GM21381 (cell line): ENCODE results near the gene POU4F1.
A peak's percentile ranks its signal among the peaks of the same experiment; 100 is the strongest.

ENCODE experiments used
- ATAC-seq: cut with Tn5 transposase; IDR thresholded peaks from one replicate; pipeline ENCODE4 v1.9.1; 2021; ENCODE audit warnings: mild to moderate bottlenecking, moderate library complexity; ENCODE audit not compliant: unreplicated experiment

Gene POU4F1

GRCh38 chr13:78607409-78608251 is 4.3 kb upstream of the POU4F1 start:
- ATAC-seq: no peak

- ATAC-seq: no peak
These were observed 3.4 kb upstream of the POU4F1 start for GRCh38 chr13:78606471-78607408.

GRCh38 chr13:78604782-78605611 is 1.6 kb upstream of the POU4F1 start:
- no peak for ATAC-seq

DNA sequence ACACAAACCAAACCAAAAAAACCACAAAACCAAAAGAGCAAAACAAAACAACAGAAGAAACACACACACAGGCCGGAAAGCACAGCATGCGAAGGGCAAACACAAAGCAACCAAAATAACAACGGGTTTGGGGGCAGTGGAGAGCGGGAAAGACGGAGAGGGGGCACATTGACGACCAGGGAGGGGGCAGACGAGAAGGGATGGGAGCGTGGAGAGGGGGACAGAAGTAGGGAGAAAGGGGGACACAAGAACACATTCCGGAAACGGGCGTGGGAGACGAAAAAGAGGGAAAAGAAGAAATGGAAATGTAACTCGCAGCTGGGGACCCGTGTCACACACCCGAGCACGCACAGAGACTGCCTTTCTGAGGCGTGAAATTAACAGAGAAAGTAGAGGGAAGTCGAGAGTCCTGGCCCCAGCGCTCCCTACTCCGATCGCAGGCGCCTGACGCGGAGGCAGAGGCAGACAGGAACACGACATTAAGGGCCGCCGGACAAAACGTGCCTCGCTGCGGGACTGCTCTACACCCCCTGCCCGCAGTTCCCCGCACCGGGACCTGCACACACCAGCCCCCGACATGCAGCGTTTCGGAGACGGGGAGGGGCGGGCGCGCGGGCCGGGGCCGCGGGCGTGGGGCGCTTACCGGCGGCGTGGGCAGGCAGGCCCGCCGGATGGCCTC is 652 bp downstream of the POU4F1 start:
- peak; percentile 17 for ATAC-seq

DNA sequence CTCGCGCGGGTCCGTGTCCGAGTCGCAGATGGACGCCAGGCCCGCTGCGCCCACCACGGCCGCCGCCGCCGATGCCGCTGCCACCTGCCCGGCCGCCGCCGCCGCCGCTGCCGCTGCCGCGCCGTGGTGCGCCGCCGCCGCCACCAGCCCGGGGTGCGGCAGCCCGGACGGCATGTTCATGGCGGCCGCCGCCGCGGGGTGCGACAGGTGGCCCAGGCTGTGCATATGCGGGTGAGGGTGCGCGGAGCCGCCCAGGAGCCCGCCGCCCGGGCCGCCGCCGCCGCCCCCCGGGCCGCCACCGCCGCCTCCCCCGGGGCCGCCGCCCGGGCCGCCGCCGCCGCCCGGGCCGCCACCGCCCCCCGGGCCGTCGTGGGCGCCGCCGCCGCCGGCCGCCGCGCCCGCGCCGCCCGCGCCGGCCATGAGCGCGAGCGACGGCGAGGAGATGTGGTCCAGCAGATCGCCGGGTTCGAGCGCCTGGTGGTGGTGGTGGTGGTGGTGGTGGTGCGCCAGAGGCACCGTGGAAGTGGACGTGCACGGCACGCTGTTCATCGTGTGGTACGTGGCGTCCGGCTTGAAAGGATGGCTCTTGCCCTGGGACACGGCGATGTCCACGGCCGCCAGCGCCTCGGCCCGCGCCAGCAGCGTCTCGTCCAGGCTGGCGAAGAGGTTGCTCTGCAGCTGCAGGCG is 1.3 kb downstream of the POU4F1 start:
- no peak for ATAC-seq

DNA sequence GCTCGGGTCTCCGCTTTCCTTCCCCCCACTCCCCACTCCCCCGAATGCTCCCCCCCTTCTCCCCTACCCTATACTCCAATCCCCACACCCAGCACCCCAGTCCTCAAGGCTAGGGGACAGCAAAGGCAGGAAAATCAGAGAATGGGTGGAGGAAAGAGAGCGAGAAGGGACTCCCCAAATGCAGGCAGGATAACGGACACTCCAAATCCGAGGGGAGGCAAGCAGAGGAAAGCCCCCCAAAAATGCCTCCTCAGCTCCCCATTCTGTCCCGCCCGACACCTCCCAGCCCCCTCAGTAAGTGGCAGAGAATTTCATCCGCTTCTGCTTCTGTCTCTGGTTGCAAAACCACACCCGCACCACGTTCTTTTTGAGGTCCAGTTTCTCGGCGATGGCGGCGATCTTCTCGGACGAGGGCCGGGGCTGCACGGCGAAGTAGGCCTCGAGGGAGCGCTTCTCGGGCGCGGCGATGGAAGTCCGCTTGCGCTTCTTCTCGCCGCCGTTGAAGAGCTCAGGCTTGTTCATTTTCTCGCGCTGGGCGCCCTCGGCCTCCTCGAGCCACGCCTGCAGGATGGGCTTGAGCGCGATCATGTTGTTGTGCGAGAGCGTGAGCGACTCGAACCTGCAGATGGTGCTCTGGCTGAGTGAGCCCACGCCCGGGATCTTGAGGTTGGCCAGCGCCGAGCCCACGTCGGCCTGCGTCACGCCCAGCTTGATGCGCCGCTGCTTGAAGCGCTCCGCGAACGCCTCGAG is 2.1 kb downstream of the POU4F1 start:
- no peak for ATAC-seq

DNA sequence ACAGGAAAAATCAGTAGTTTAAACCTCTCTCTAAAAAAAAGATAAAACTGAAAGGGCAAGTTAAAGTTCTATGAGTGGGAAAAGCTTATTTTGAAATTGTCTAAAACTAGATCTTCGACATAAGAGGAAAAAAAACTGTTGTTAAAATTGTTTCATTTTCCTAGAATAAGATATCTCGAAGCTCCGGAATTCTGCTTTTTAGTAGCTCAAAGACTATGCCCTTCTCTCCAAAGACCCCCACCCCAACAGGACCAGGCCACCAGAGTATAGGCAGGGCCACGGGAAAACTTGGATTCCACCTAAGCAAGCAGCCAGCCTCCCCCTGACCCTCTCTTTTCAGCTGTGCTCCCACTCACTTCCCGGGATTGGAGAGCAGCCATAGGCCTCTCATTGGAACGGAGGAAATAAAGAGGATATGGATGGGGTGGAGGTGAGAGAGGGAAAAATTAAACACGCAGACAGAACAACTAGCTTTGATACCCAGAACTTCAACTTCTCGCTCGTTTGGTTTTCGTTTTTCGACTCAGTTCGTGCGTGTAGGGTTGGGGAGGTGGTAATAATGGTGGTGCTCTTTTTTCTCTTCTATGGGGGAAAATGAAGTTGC is 3.0 kb downstream of the POU4F1 start:
- ATAC-seq: no peak

DNA sequence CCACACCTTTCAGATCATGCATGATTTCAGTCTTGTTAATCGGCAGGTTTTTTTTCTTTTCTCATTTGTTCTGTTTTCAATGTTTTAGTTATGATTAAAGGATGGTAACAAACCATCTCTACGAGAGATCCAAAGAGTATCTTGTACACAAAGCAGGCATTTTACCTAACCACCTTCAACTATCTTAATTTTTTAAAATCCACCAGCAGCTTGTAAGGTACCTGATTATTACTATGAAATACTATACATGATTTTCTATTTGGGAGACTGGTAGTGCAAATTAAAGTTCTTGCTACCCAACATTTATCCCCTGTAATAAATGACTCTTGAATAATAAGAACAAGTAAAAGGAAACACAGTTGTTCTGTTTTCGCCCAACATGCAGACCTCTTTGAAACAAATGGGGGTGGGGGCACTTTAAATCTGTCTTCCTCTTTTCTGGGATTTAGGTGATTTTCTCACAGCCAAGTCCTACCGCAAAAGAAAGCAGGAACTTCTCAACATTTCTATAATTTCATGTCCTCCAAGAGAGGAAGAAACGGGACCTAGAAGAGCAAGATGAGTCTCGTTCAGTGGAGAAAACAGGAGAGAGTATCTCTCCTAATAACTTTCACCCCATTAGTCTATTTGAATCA is 3.6 kb downstream of the POU4F1 start:
- no peak for ATAC-seq

DNA sequence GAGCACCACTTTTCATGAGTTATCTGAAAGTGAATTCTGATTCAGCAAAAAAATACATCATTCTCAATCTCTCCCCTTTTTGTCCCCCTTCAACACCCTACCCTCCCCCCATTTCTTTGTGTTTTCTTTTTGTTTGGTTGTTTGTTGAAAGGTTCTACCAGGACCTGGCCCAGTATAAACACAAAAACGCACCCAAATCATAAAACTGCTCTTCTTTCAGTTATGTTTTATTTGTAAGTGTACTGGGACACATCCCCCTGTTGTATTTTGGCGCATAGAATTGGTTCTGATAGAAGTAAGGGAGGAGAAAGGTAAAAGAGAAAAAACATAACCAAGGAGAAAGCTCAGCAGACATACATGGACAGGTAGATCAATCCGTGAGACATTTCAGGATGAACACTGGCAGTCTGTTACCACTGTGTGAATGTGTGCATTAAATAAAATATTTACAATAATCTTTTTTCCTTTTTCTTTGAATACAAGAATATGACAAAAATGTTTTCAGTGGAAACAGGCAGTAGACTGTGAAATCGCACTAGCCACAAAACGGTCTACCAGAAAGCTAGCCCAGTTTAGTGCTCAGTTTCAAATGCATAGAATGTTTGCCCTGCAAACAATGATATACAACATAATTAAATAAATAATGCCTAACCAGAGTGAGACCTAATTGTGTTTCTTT is 4.2 kb downstream of the POU4F1 start:
- ATAC-seq: no peak

- no peak for ATAC-seq
These were observed 5.1 kb downstream of the POU4F1 start for GRCh38 chr13:78598116-78598781.

DNA sequence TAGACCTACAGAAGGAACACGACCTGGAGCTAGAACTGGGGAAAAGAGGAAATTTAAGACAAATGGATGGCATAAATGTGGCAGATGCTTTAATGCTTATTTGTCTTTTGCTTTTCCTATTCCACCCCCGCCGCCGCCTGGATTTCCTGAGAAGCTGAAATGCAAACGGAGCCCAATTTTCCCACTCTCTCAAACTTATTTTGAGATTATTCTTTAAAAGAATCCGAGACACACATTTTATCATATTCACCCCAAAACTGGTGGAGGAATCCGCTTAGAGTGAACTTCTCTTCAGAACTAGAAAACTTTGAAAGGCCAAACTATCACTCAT is 5.8 kb downstream of the POU4F1 start:
- ATAC-seq: no peak

- no peak for ATAC-seq
These were observed 6.4 kb downstream of the POU4F1 start for GRCh38 chr13:78596736-78597601.

GRCh38 chr13:78596399-78596735 is 7.0 kb downstream of the POU4F1 start:
- ATAC-seq: no peak

DNA sequence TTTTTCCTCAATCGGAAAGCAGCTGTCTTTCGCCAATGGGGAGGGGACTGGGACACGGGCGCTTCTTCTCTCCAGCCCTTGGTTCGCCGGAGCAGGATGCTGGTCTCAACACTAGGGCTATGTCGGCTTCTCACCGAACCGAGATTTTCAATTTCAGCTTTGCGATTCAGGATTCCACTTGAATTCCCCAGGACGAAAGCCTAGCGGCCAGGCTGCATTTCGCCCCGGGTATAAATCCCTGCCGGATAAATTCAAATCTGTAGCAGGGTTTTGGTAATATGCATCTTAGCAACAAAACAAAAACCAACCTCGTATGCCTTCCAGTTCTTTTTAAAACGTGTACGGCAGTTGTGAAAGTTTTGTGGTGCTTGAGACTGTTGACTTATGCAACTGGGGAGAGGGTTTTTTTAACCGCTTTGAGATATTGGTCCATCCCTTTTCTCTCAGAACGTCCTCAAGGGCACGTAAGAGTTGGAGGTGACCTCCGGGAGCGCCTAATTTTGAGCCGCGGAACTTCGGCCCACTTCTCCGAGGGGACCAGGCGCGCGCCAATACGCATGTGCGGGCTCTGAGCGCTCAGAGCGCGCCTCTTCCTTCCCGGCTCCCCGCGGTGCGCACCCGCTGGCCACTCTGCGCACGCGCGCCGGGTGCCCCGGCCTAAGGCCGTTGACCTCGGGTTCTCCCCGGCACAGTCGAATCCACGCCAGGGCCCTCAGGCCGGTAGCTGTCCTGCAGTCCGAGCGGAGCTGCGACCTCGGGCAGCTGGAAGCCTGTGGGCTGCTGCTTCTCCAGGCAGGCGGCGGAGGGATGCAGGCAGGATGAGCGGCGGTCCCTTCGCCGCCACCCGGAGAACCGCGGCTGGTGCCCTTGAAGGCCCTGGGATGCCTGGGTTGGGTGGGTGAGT is 7.6 kb downstream of the POU4F1 start:
- peak; percentile 78 for ATAC-seq

GRCh38 chr13:78594456-78594975 is 8.8 kb downstream of the POU4F1 start:
- no peak for ATAC-seq
